Caki2 (cell line): Measurements from ENCODE around the gene SERPINA1. TPM values are rescaled to one million over a fixed set of nuclear protein-coding genes. Genes with fewer than 3 reads are reported as not detected.
A peak's percentile ranks its signal among the peaks of the same experiment; 100 is the strongest.

Source experiments
- DNase-seq: peaks from one replicate; pipeline ENCODE4 v3.0.0-alpha.2; 2015; ENCODE audit warnings: low read depth
- in situ Hi-C: cut with HindIII; loops from 2 replicates; pipeline ENCODE4 v1.10.0; 2016; ENCODE audit warnings: low sequenced_read_pairs, low pct_unique_long_range_greater_than_20kb, mixed read lengths
- total RNA-seq: library from RNA; depleted of rRNA; stranded (reverse); fragments of >200 nt; shearing (Covaris generic); gene quantifications from 2 replicates; pipeline ENCODE4 v1.2.3, GENCODE V29; 2014; ENCODE audit warnings: low replicate concordance

SERPINA1 gene
- total RNA-seq, 1 experiment from 2014 or later: 0.24 TPM

DNA sequence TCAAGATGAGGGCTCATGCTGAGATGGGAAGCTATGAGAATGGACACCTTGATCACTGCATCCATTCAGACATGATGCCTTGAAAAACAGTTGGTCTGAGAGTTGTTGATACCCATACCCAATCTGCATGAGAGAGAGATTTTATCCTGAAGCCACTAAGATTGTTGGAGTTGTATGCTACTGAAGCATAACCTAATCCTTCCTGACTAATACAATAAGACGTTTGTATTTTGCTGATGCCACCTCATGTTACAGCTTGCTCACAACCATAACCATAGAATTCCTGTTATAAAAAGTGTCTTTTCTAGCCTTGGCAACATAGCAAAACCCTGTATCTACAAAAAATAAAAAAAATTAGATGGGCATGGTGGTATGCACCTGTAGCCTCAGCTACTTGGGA is 12.7 kb upstream of the SERPINA1 start:
- DNase-seq: no peak
- in situ Hi-C loops: no loop called here

- no peak for DNase-seq
- in situ Hi-C loops: no loop called here
Observed at GRCh38 chr14:94400422-94400841, 12.0 kb upstream of the SERPINA1 start.

- no peak for DNase-seq
- in situ Hi-C loops: no loop called here
Observed at GRCh38 chr14:94398536-94398935, 10.1 kb upstream of the SERPINA1 start.

DNA sequence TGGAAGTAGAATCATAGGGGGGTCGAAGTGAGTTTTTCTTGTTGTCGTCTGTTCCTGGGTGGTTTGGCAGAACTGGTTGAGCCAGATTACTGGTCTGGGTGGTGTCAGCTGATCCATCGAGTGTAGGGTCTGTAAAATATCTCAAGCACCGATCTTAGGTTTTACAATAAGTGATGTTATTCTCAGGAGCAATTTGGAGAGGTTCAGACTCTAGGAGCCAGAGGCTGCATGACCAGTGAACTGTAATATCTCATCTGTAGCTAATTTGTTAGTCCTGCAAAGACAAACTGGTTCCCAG is 9.7 kb upstream of the SERPINA1 start:
- DNase-seq: no peak
- in situ Hi-C loops: no loop called here

GRCh38 chr14:94397289-94398181 is 9.1 kb upstream of the SERPINA1 start:
- in situ Hi-C loops: no loop called here
- DNase-seq: no peak

DNA sequence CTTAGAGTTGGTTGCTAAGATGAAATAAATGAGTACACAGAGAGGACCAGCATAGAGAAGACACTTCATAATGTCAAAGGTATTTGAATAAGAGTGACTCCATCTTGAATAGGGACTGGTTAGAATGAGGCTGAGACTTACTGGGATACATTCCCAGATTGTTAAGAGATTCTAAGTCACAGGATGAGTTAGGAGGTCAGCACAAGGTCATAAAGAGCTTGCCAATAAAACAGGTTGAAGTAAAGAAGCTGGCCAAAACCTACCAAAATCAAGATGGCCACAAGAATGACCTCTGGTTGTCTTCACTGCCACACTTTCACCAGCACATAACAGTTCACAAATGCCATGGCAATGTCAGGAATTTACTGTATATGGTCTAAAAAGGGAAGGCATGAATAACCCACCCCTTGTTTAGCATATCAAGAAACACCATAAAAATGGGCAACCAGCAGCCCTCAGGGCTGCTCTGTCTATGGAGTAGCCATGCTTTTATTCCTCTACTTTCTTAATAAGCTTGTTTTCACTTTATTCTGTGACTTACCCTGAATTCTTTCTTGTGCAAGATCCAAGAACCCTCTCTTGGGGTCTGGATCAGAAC is 8.3 kb upstream of the SERPINA1 start:
- DNase-seq: no peak

GRCh38 chr14:94395888-94396574 is 7.6 kb upstream of the SERPINA1 start:
- no peak for DNase-seq
- in situ Hi-C loops: no loop called here

More for the DNA sequence above, 8.3 kb upstream of the SERPINA1 start:
- in situ Hi-C loops: no loop called here

GRCh38 chr14:94395282-94395887 is 7.0 kb upstream of the SERPINA1 start:
- no peak for DNase-seq
- in situ Hi-C loops: no loop called here

DNA sequence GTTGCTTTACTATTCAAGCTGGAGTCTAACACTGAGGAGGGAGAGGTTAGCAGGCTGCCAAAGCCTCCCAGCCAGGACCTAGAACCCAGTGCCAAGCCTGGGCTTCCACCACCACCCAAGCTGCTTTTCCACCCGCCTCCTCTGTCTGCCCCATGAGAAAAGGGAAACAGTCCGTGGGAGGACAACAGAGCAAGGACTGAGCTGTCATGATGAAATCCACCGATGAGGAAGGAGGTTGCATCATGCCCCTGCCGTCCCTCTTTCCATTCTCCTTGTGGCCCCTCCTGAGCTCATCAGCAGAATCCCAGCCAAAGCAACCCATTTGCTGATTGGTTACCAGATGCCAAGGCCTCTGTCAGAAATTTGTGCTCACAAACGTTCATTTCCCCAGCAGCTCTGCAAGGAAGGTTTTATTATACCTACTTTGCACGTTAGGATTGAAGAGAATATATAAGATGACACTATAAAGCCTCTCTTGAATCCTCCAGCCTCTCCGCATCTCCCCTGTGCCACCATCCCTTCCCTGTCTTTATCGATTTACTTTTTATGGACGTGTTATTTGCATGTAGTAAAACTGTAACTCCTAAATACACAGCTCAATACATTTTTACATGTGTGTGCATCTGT is 6.3 kb upstream of the SERPINA1 start:
- no peak for DNase-seq
- in situ Hi-C loops: no loop called here

- no peak for DNase-seq
- in situ Hi-C loops: no loop called here
Observed at GRCh38 chr14:94394025-94394493, 5.7 kb upstream of the SERPINA1 start.

DNA sequence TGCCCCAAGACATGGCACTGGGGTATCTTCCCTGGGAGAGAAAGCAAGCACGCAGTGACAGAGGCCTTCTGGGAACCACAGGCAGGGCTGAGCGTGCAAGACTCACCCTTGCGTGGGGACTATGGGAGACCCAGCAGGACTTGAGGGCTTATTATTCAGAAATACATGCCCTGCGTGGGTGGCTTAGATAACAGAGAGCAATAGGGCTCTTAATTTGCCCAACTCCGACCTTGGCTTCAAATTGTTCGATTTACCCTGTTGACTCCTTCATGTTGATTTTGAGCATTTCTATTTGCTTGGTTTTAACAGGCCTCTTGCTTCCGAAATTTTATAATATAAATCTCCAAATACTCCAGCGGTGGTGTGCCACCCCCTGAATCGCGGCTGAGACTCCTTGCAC is 5.1 kb upstream of the SERPINA1 start:
- no peak for DNase-seq
- in situ Hi-C loops: no loop called here

DNA sequence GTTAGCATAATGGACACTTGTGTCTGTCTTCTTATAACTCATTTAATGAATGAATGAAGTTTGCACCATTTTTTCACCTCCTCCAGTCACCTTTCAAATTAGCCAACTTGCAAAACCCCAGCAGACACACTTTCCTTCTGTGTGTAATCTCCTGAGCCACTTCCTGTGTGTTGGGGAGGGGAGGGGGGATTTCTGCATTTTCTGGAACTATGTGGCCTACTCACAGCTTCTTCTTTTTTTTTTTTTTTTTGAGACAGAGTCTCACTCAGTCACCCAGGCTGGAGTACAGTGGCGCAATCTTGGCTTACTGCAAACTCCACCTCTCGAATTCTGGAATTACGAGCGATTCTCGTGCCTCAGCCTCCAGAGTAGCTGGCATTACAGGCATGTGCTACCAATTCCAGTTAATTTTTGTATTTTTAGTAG is 4.1 kb upstream of the SERPINA1 start:
- no peak for DNase-seq
- in situ Hi-C loops: no loop called here

DNA sequence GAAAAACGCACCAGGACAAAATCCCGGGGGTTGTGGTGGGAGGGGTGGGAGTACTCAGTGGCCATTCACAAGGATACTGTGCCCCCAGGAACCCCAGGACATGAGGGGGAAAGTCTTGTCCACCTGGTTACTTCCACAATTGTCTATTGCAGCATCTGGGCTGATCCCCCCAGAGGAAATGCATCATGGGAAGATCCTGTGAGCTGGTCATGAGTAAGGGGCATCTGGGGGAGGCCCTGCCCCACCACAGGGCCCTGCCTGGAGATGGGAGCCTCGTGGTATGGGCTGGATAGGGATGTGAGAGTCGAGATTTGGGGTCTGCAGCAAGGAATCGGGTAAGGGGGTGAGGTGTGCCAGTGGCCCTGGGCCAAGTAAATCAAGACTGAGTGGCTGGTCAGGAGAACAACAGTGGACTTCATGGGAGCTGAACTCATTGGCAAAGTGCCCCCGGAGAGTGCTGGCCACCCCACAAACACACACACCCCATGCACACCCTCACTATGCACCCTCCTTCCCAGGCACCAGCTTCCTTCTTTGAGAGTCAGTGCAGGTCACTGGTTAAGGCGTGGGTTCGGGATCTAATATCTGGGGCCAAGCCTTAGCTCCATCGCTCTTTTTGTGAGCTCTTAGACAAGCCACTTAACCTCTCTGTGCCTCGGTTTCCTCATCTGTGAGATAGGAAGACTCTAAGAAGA is 3.0 kb upstream of the SERPINA1 start:
- in situ Hi-C loops: no loop called here
- DNase-seq: no peak

GRCh38 chr14:94390372-94391086 is 2.1 kb upstream of the SERPINA1 start:
- DNase-seq: peak; percentile 11
- in situ Hi-C loops: no loop called here

GRCh38 chr14:94389731-94390371 is 1.4 kb upstream of the SERPINA1 start:
- in situ Hi-C loops: no loop called here
- no peak for DNase-seq

GRCh38 chr14:94389104-94389469 is 685 bp upstream of the SERPINA1 start:
- no peak for DNase-seq
- in situ Hi-C loops: no loop called here

DNA sequence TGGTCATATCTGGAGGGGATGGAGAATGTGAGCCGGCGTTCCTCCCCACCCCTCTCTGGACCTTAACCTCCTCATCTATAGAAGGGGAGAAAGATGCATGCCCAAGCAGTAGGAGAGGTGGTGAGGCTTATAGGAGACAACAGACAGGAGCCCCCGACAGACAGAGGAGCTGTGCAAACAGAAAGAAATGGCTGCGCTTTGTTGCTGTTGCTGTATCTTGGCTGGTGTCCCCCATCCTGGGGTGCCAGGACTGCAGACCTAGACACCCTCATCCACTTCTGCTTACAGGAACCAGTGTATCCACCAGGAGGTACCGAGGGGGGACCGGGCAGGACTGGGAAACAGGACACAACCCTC is 397 bp downstream of the SERPINA1 start:
- no peak for DNase-seq
- in situ Hi-C loops: no loop called here
